NCI-H2227 (cell line): ENCODE data around the gene SPANXA1.
"Not testable (repeated sequence)": the region's sequence is repeated elsewhere in the genome, so short reads cannot be mapped to it uniquely, and the experiment has no call there.

Experiments
- DNase-seq: peaks from one replicate; lab custom pipeline; 2025; ENCODE audit not compliant: unreplicated experiment; lab: John Stamatoyannopoulos, UW

SPANXA1 gene

GRCh38 chrX:141584638-141585037 is at the start of gene SPANXA1:
Gene SPANXA1, minus strand, starts transcription at chrX:141584738. Its CDS starts 60 bp downstream, at chrX:141584678.
- not testable (repeated sequence) for DNase-seq

- DNase-seq, result no peak
Measured at GRCh38 chrX:141632124-141632523, 47.6 kb upstream of the SPANXA1 start.

GRCh38 chrX:141619336-141619735 is 34.8 kb upstream of the SPANXA1 start:
- DNase-seq, result no peak

- no peak for DNase-seq
Measured at GRCh38 chrX:141609111-141609510, 24.6 kb upstream of the SPANXA1 start.

GRCh38 chrX:141589408-141589807 is 4.9 kb upstream of the SPANXA1 start, which contains the start of gene SPANXA2:
Gene SPANXA2, plus strand, starts transcription at chrX:141589708. Its CDS starts 60 bp downstream, at chrX:141589768.
- DNase-seq, result not testable (repeated sequence)

GRCh38 chrX:141542551-141542950 is 42.0 kb downstream of the SPANXA1 start:
- DNase-seq, result not testable (repeated sequence)
